HEK293 (cell line): ENCODE results near the gene SSBP2.

ENCODE experiments used
- CTCF ChIA-PET: fragments of 350-600 bp; formaldehyde crosslinking; extraction: SDS; loops from one replicate; lab custom pipeline; 2021; ENCODE audit warnings: antibody characterized with exemption; lab: Yijun Ruan, JAX
- POLR2A ChIA-PET: fragments of 300-600 bp; formaldehyde crosslinking; extraction: SDS; loops from one replicate; lab custom pipeline; 2020; ENCODE audit warnings: antibody characterized with exemption, inconsistent platforms; lab: Yijun Ruan, JAX
- H3K27ac ChIP-seq: fragments of 200-500 bp; sonication (Bioruptor generic); 2 replicates; pipeline ENCODE4 v1.5.1; 2014; ENCODE audit warnings: low read depth, low read length, control low read depth, inconsistent platforms; ENCODE audit errors: extremely low read depth
- H3K36me3 ChIP-seq, 2 experiments: fragments of 200-500 bp in 1 of 2; sonication (Bioruptor generic) in 1 of 2; 1 replicate in 1 of 2; 2 replicates in 1 of 2; pipeline ENCODE4 v1.5.1; 2014 to 2017; ENCODE audit warnings: inconsistent platforms in 2 of 2, low read length in 2 of 2; ENCODE audit not compliant: control insufficient read depth in 2 of 2, insufficient read depth in 1 of 2
- H3K4me1 ChIP-seq: fragments of 200-500 bp; sonication (Bioruptor generic); 2 replicates; pipeline ENCODE4 v1.5.1; 2014; ENCODE audit warnings: mild to moderate bottlenecking, low read length, inconsistent platforms; ENCODE audit not compliant: control insufficient read depth, insufficient read depth
- H3K4me3 ChIP-seq: 2 replicates; pipeline ENCODE4 v1.5.1; 2011; ENCODE audit warnings: low read depth, mild to moderate bottlenecking, control low read depth, low read length, moderate library complexity
- H3K9me3 ChIP-seq: fragments of 200-500 bp; sonication (Bioruptor generic); 2 replicates; pipeline ENCODE4 v1.5.1; 2014; ENCODE audit warnings: low read depth, low read length, inconsistent platforms; ENCODE audit not compliant: control insufficient read depth, insufficient read depth
- AEBP2 ChIP-seq: fragments of 450-650 bp; formaldehyde crosslinking; IDR thresholded peaks from 2 replicates; pipeline ENCODE4 v1.5.1; 2016; ENCODE audit warnings: missing biosample characterization, missing genetic modification characterization, borderline replicate concordance
- EGR2 ChIP-seq: fragments of 450-650 bp; formaldehyde crosslinking; IDR thresholded peaks from 2 replicates; pipeline ENCODE4 v1.5.1; 2016; ENCODE audit warnings: low read depth, missing biosample characterization, missing genetic modification characterization
- FEZF1 ChIP-seq: fragments of 450-650 bp; formaldehyde crosslinking; IDR thresholded peaks from 2 replicates; pipeline ENCODE4 v1.5.1; 2016; ENCODE audit warnings: missing biosample characterization, missing genetic modification characterization
- HOXA7 ChIP-seq: sonication (generic); formaldehyde crosslinking; IDR thresholded peaks from 2 replicates; pipeline ENCODE4 v1.8.1; 2022; ENCODE audit warnings: missing genetic modification reagents, borderline replicate concordance
- YY2 ChIP-seq: fragments of 450-650 bp; formaldehyde crosslinking; IDR thresholded peaks from 2 replicates; pipeline ENCODE4 v1.5.1; 2016; ENCODE audit warnings: missing biosample characterization, missing genetic modification characterization
- ZBTB48 ChIP-seq: fragments of 450-650 bp; formaldehyde crosslinking; IDR thresholded peaks from 2 replicates; pipeline ENCODE4 v1.5.1; 2016; ENCODE audit warnings: missing biosample characterization, missing genetic modification characterization
- ZFP37 ChIP-seq: fragments of 450-650 bp; formaldehyde crosslinking; IDR thresholded peaks from 2 replicates; pipeline ENCODE4 v1.5.1; 2016; ENCODE audit warnings: missing biosample characterization, missing genetic modification characterization
- ZFP41 ChIP-seq: fragments of 450-650 bp; formaldehyde crosslinking; IDR thresholded peaks from 2 replicates; pipeline ENCODE4 v1.5.1; 2016; ENCODE audit warnings: missing biosample characterization, missing genetic modification characterization, borderline replicate concordance
- ZNF112 ChIP-seq: fragments of 450-650 bp; formaldehyde crosslinking; IDR thresholded peaks from 2 replicates; pipeline ENCODE4 v1.5.0; 2017; ENCODE audit warnings: missing biosample characterization, missing genetic modification characterization
- ZNF121 ChIP-seq: fragments of 450-650 bp; formaldehyde crosslinking; IDR thresholded peaks from 2 replicates; pipeline ENCODE4 v1.5.1; 2016; ENCODE audit warnings: missing biosample characterization, missing genetic modification characterization
- ZNF211 ChIP-seq: fragments of 450-650 bp; formaldehyde crosslinking; IDR thresholded peaks from 2 replicates; pipeline ENCODE4 v1.5.1; 2016; ENCODE audit warnings: low read depth, missing biosample characterization, missing genetic modification characterization
- ZNF248 ChIP-seq: fragments of 450-650 bp; formaldehyde crosslinking; IDR thresholded peaks from 2 replicates; pipeline ENCODE4 v1.5.1; 2017; ENCODE audit warnings: missing biosample characterization, missing genetic modification characterization
- ZNF302 ChIP-seq: fragments of 450-650 bp; formaldehyde crosslinking; IDR thresholded peaks from 2 replicates; pipeline ENCODE4 v1.5.1; 2016; ENCODE audit warnings: missing biosample characterization, missing genetic modification characterization, low read depth
- ZNF341 ChIP-seq: fragments of 450-650 bp; formaldehyde crosslinking; IDR thresholded peaks from 2 replicates; pipeline ENCODE4; 2016; ENCODE audit warnings: low read depth, missing biosample characterization, missing genetic modification characterization
- ZNF398 ChIP-seq: fragments of 450-650 bp; formaldehyde crosslinking; IDR thresholded peaks from 2 replicates; pipeline ENCODE4 v1.5.1; 2017; ENCODE audit warnings: missing biosample characterization, missing genetic modification characterization
- ZNF433 ChIP-seq: fragments of 450-650 bp; formaldehyde crosslinking; IDR thresholded peaks from 2 replicates; pipeline ENCODE4 v1.5.1; 2016; ENCODE audit warnings: missing biosample characterization, missing genetic modification characterization, low read depth
- ZNF449 ChIP-seq: fragments of 450-650 bp; formaldehyde crosslinking; IDR thresholded peaks from 2 replicates; pipeline ENCODE4 v1.5.1; 2017; ENCODE audit warnings: missing biosample characterization, mild to moderate bottlenecking, missing genetic modification characterization, moderate library complexity
- ZNF473 ChIP-seq: fragments of 450-650 bp; formaldehyde crosslinking; IDR thresholded peaks from 2 replicates; pipeline ENCODE4 v1.5.1; 2017; ENCODE audit warnings: missing biosample characterization, missing genetic modification characterization
- ZNF544 ChIP-seq: fragments of 450-650 bp; formaldehyde crosslinking; IDR thresholded peaks from 2 replicates; pipeline ENCODE4 v1.5.0; 2017; ENCODE audit warnings: missing biosample characterization, missing genetic modification characterization
- ZNF548 ChIP-seq: fragments of 450-650 bp; formaldehyde crosslinking; IDR thresholded peaks from 2 replicates; pipeline ENCODE4 v1.5.1; 2016; ENCODE audit warnings: missing biosample characterization, missing genetic modification characterization
- ZNF610 ChIP-seq: fragments of 450-650 bp; formaldehyde crosslinking; IDR thresholded peaks from 2 replicates; pipeline ENCODE4 v1.5.1; 2016; ENCODE audit warnings: missing biosample characterization, missing genetic modification characterization, borderline replicate concordance
- ZNF701 ChIP-seq: fragments of 450-650 bp; formaldehyde crosslinking; IDR thresholded peaks from 2 replicates; pipeline ENCODE4 v1.5.1; 2016; ENCODE audit warnings: missing biosample characterization, missing genetic modification characterization
- TF ChIP-seq, protein P1 (sequence below): fragments of 450-650 bp; formaldehyde crosslinking; IDR thresholded peaks from 2 replicates; pipeline ENCODE4 v1.5.1; 2017; ENCODE audit warnings: missing biosample characterization, missing genetic modification characterization
- TF ChIP-seq, protein P2 (sequence below): fragments of 450-650 bp; formaldehyde crosslinking; IDR thresholded peaks from 2 replicates; pipeline ENCODE4 v1.5.1; 2017; ENCODE audit warnings: missing biosample characterization, missing genetic modification characterization

The SSBP2 gene

DNA sequence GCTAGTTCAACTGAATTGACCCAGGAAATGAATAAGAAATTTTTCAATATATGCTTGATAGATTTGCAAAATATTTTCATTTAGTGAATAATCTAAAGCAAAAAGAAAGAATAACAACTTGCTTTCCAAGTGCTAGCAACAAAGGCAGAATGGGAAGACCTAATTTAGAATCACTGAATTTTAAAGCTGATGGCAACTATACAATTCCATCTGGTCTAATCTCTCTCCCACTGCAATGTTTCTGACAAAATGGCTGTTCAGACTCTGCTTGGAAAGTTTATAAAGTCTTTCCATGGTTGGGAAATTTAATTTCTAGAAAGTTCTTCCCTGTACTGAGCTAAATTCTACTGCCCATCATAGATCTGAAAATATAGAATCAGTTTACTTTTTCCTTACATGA is 281.2 kb downstream of the SSBP2 start:
- Histone ChIP-seq H3K9me3 (no peaks in the 10 kb centered on the region), H3K36me3 (peaks cover 0 to 11% of the 10 kb centered on the region in 2 experiments; a peak in 2 of 3 replicates), H3K4me1 (no peaks in the 10 kb centered on the region), H3K4me3 (no peak overlapping the region), H3K27ac (no peak overlapping the region)
- no peak for TF ChIP-seq ZBTB48 (tag by site-specific recombination)
- TF ChIP-seq ZNF121: no peak
- no peak for TF ChIP-seq ZFP41 (tag by site-specific recombination)
- no peak for TF ChIP-seq ZNF701 (tag by site-specific recombination)
- TF ChIP-seq ZNF544 (tag by site-specific recombination): no peak
- no peak for TF ChIP-seq ZNF449
- TF ChIP-seq HOXA7: no peak
- CTCF ChIA-PET: no interaction called here
- POLR2A ChIA-PET: no interaction called here

DNA sequence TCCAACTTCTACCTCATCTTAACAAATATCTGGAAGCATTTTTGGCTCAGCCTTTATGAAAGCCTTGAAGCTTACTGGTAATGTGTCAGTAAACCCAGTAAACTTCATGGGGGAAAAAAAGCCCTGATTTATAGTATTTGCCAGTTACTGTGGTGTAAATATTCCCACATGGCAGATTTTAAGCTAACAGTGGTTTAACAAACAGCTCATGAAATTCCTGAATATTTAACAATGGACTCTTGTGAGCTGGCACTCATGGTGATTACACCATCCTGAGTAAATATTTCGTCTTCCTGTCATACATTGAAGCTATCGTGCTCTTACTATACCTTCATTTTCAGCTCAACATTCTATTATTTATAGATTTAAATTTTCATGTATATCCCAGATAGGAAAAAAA is 300.0 kb downstream of the SSBP2 start:
- TF ChIP-seq ZNF302 (no peak), ZNF112 (tag by site-specific recombination) (peak; percentile 66; the same call in 1 of the 2 replicates)
- TF ChIP-seq, all 188 proteins: peak for 1
- Histone ChIP-seq H3K4me3 (no peak overlapping the region), H3K36me3 (peaks cover 0 to 4% of the 10 kb centered on the region in 2 experiments; a peak in 1 of 3 replicates), H3K27ac (no peak overlapping the region), H3K9me3 (no peaks in the 10 kb centered on the region), H3K4me1 (no peaks in the 10 kb centered on the region)
- ChIA-PET POLR2A (no interaction called here), CTCF (no interaction called here)

DNA sequence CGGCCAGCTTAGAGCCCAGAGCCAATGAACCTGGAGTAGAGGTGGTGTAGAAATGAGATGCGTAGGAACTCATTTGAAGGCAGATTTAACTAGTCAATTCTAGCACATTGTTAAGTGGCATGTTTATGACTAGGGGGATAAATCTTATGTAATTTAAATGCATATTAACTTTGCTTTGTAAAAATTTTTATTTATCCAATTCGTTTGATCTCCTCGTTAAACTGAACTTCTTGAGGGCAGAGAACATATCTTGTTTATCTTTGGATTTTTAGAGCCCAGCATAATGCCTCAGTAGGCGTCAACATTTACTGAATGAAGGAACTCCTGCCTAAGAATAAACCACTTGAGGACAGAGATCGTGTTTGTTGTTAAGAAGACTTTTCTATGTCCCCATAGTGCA is 315.9 kb downstream of the SSBP2 start:
- ChIA-PET POLR2A (no interaction called here), CTCF (no interaction called here)
- H3K27ac ChIP-seq: no peak overlapping the region
- no peaks in the 10 kb centered on the region for H3K9me3 ChIP-seq
- no peaks in the 10 kb centered on the region for H3K36me3 ChIP-seq
- H3K4me3 ChIP-seq: no peak overlapping the region
- H3K4me1 ChIP-seq: no peaks in the 10 kb centered on the region
- no peak for TF ChIP-seq ZNF398 (tag by site-specific recombination)
- no peak for TF ChIP-seq EGR2 (tag by site-specific recombination)
- TF ChIP-seq YY2: no peak
- no peak for TF ChIP-seq ZNF211 (tag by site-specific recombination)
- no peak for TF ChIP-seq AEBP2 (tag by site-specific recombination)
- TF ChIP-seq ZNF341 (tag by site-specific recombination): no peak
- peak; percentile 41 for TF ChIP-seq FEZF1 (tag by site-specific recombination)
- TF ChIP-seq, protein P1, sequence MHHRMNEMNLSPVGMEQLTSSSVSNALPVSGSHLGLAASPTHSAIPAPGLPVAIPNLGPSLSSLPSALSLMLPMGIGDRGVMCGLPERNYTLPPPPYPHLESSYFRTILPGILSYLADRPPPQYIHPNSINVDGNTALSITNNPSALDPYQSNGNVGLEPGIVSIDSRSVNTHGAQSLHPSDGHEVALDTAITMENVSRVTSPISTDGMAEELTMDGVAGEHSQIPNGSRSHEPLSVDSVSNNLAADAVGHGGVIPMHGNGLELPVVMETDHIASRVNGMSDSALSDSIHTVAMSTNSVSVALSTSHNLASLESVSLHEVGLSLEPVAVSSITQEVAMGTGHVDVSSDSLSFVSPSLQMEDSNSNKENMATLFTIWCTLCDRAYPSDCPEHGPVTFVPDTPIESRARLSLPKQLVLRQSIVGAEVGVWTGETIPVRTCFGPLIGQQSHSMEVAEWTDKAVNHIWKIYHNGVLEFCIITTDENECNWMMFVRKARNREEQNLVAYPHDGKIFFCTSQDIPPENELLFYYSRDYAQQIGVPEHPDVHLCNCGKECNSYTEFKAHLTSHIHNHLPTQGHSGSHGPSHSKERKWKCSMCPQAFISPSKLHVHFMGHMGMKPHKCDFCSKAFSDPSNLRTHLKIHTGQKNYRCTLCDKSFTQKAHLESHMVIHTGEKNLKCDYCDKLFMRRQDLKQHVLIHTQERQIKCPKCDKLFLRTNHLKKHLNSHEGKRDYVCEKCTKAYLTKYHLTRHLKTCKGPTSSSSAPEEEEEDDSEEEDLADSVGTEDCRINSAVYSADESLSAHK: no peak
- no peak for TF ChIP-seq ZNF433 (tag by site-specific recombination)
- no peak for TF ChIP-seq ZNF548 (tag by site-specific recombination)
- no peak for TF ChIP-seq ZNF248 (tag by site-specific recombination)
- TF ChIP-seq ZNF473 (tag by site-specific recombination): no peak
- TF ChIP-seq ZNF610: no peak
- TF ChIP-seq ZFP37: no peak
- TF ChIP-seq, protein P2, sequence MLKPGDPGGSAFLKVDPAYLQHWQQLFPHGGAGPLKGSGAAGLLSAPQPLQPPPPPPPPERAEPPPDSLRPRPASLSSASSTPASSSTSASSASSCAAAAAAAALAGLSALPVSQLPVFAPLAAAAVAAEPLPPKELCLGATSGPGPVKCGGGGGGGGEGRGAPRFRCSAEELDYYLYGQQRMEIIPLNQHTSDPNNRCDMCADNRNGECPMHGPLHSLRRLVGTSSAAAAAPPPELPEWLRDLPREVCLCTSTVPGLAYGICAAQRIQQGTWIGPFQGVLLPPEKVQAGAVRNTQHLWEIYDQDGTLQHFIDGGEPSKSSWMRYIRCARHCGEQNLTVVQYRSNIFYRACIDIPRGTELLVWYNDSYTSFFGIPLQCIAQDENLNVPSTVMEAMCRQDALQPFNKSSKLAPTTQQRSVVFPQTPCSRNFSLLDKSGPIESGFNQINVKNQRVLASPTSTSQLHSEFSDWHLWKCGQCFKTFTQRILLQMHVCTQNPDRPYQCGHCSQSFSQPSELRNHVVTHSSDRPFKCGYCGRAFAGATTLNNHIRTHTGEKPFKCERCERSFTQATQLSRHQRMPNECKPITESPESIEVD (tag by site-specific recombination): peak; percentile 70
